Activated naive CD8-positive, alpha-beta T cell treated with anti-CD3 and anti-CD28 coated beads for 36 hours (primary cell): ENCODE measurements around the gene PCDHGB6. TPM values are rescaled to one million over a fixed set of nuclear protein-coding genes. Genes with fewer than 3 reads are reported as not detected.
A peak's percentile ranks its signal among the peaks of the same experiment; 100 is the strongest.
"Not testable (repeated sequence)": the region's sequence is repeated elsewhere in the genome, so short reads cannot be mapped to it uniquely, and the experiment has no call there.

Source experiments
- DNase-seq: peaks from one replicate; pipeline ENCODE4 v3.0.0; 2021
- H3K27ac Mint-ChIP-seq: one replicate; pipeline ENCODE4 v1.8.0; 2022; ENCODE audit warnings: mild to moderate bottlenecking, moderate library complexity, mixed read lengths
- H3K27me3 Mint-ChIP-seq: one replicate; pipeline ENCODE4 v1.8.0; 2022; ENCODE audit warnings: mild to moderate bottlenecking, mixed read lengths
- H3K36me3 Mint-ChIP-seq: one replicate; pipeline ENCODE4 v1.8.0; 2021; ENCODE audit warnings: mild to moderate bottlenecking, mixed read lengths
- H3K4me1 Mint-ChIP-seq: one replicate; pipeline ENCODE4 v1.8.0; 2021; ENCODE audit warnings: mixed read lengths
- H3K4me3 Mint-ChIP-seq: one replicate; pipeline ENCODE4 v1.8.0; 2022; ENCODE audit warnings: mild to moderate bottlenecking, moderate library complexity, mixed read lengths
- H3K9me3 Mint-ChIP-seq: one replicate; pipeline ENCODE4 v1.8.0; 2022; ENCODE audit warnings: mixed read lengths
- total RNA-seq, 2 experiments: library from RNA; stranded (reverse); gene quantifications; one replicate each; pipeline ENCODE4 v1.2.3, GENCODE V29; 2021

PCDHGB6 gene
- total RNA-seq, 2 experiments from 2014 or later: not detected

GRCh38 chr5:141399555-141400258, 8.1 kb upstream of the PCDHGB6 start:
- Mint-ChIP-seq H3K9me3 (peaks cover 21% of the 10 kb centered on the region), H3K27ac (no peak overlapping the region), H3K4me1 (peaks cover 1% of the 10 kb centered on the region), H3K4me3 (no peak overlapping the region), H3K36me3 (peaks cover 15% of the 10 kb centered on the region), H3K27me3 (peaks cover 82% of the 10 kb centered on the region)
- no peak for DNase-seq

GRCh38 chr5:141402553-141403243, 5.1 kb upstream of the PCDHGB6 start, which contains the start of gene PCDHGA9:
PCDHGA9 (plus strand) TSS chr5:141402778; CDS start chr5:141402953, 175 bp downstream.
- peaks cover 15% of the 10 kb centered on the region for H3K36me3 Mint-ChIP-seq
- H3K27ac Mint-ChIP-seq: peak within 1 kb of the TSS; percentile 34
- H3K4me1 Mint-ChIP-seq: peaks cover 1% of the 10 kb centered on the region
- H3K4me3 Mint-ChIP-seq: peak within 1 kb of the TSS; percentile 52
- no peak for DNase-seq
- peaks cover 82% of the 10 kb centered on the region for H3K27me3 Mint-ChIP-seq
- H3K9me3 Mint-ChIP-seq: peaks cover 25% of the 10 kb centered on the region

- DNase-seq: no peak
- Mint-ChIP-seq H3K9me3 (peaks cover 27% of the 10 kb centered on the region), H3K27me3 (peaks cover 85% of the 10 kb centered on the region)
These were observed 4.4 kb upstream of the PCDHGB6 start for GRCh38 chr5:141403387-141403786.

GRCh38 chr5:141409598-141410306, 1.9 kb downstream of the PCDHGB6 start:
- Mint-ChIP-seq H3K36me3 (peaks cover 20% of the 10 kb centered on the region), H3K27ac (no peak overlapping the region)

More at GRCh38 chr5:141403387-141403786, 4.4 kb upstream of the PCDHGB6 start:
- H3K4me3 Mint-ChIP-seq: no peak overlapping the region
- H3K4me1 Mint-ChIP-seq: peaks cover 1% of the 10 kb centered on the region
- peaks cover 17% of the 10 kb centered on the region for H3K36me3 Mint-ChIP-seq
- no peak overlapping the region for H3K27ac Mint-ChIP-seq

GRCh38 chr5:141411575-141411974, 3.8 kb downstream of the PCDHGB6 start:
- Mint-ChIP-seq H3K36me3 (peaks cover 20% of the 10 kb centered on the region), H3K4me3 (no peak overlapping the region), H3K9me3 (peaks cover 28% of the 10 kb centered on the region), H3K27me3 (peaks cover 86% of the 10 kb centered on the region), H3K4me1 (peaks cover 4% of the 10 kb centered on the region), H3K27ac (no peak overlapping the region)
- DNase-seq: no peak

More at GRCh38 chr5:141409598-141410306, 1.9 kb downstream of the PCDHGB6 start:
- no peak overlapping the region for H3K4me3 Mint-ChIP-seq
- no peak for DNase-seq
- peaks cover 87% of the 10 kb centered on the region for H3K27me3 Mint-ChIP-seq
- H3K4me1 Mint-ChIP-seq: peaks cover 4% of the 10 kb centered on the region
- peaks cover 31% of the 10 kb centered on the region for H3K9me3 Mint-ChIP-seq

GRCh38 chr5:141412854-141413539, 5.2 kb downstream of the PCDHGB6 start, which contains the start of gene PCDHGA10:
PCDHGA10 (plus strand) TSS chr5:141412987; CDS start chr5:141413176, 189 bp downstream.
- DNase-seq: peak; percentile 55
- Mint-ChIP-seq H3K27ac (no peak within 1 kb of the TSS), H3K27me3 (peaks cover 85% of the 10 kb centered on the region), H3K4me3 (peak within 1 kb of the TSS; percentile 77), H3K36me3 (peaks cover 23% of the 10 kb centered on the region), H3K4me1 (peaks cover 6% of the 10 kb centered on the region), H3K9me3 (peaks cover 29% of the 10 kb centered on the region)

- Mint-ChIP-seq H3K27me3 (peaks cover 85% of the 10 kb centered on the region), H3K9me3 (peaks cover 32% of the 10 kb centered on the region), H3K4me1 (peaks cover 7% of the 10 kb centered on the region), H3K36me3 (peaks cover 26% of the 10 kb centered on the region), H3K27ac (no peak overlapping the region), H3K4me3 (peak overlapping the region; percentile 77)
- DNase-seq: no peak
These were observed 5.8 kb downstream of the PCDHGB6 start for GRCh38 chr5:141413540-141414069.

GRCh38 chr5:141414548-141415274, 6.9 kb downstream of the PCDHGB6 start:
- not testable (repeated sequence) for H3K4me1 Mint-ChIP-seq, H3K27ac Mint-ChIP-seq, DNase-seq, H3K4me3 Mint-ChIP-seq
- H3K36me3 Mint-ChIP-seq: peaks cover 24% of the 10 kb centered on the region
- H3K27me3 Mint-ChIP-seq: peaks cover 82% of the 10 kb centered on the region
- H3K9me3 Mint-ChIP-seq: peaks cover 28% of the 10 kb centered on the region

GRCh38 chr5:141415275-141415618, 7.4 kb downstream of the PCDHGB6 start:
- DNase-seq, H3K4me3 Mint-ChIP-seq, H3K4me1 Mint-ChIP-seq, H3K27ac Mint-ChIP-seq: not testable (repeated sequence)
- H3K27me3 Mint-ChIP-seq: peaks cover 84% of the 10 kb centered on the region
- H3K9me3 Mint-ChIP-seq: peaks cover 29% of the 10 kb centered on the region
- peaks cover 25% of the 10 kb centered on the region for H3K36me3 Mint-ChIP-seq

GRCh38 chr5:141417494-141418172, 9.8 kb downstream of the PCDHGB6 start, which contains the start of gene PCDHGB7:
PCDHGB7 (plus strand) TSS chr5:141417677; CDS start chr5:141417860, 183 bp downstream.
- Mint-ChIP-seq H3K27me3 (peaks cover 94% of the 10 kb centered on the region), H3K27ac (peak within 1 kb of the TSS; percentile 18), H3K4me3 (peak within 1 kb of the TSS; percentile 66), H3K9me3 (peaks cover 39% of the 10 kb centered on the region), H3K36me3 (peaks cover 37% of the 10 kb centered on the region)
- DNase-seq: peak; percentile 62
- H3K4me1 Mint-ChIP-seq: not testable (repeated sequence)

GRCh38 chr5:141419074-141419880, 11.5 kb downstream of the PCDHGB6 start:
- no peak overlapping the region for H3K4me3 Mint-ChIP-seq
- H3K36me3 Mint-ChIP-seq: peaks cover 36% of the 10 kb centered on the region
- peaks cover 5% of the 10 kb centered on the region for H3K4me1 Mint-ChIP-seq
- H3K27me3 Mint-ChIP-seq: peaks cover 90% of the 10 kb centered on the region
- no peak for DNase-seq
- H3K9me3 Mint-ChIP-seq: peaks cover 44% of the 10 kb centered on the region
- H3K27ac Mint-ChIP-seq: no peak overlapping the region

- Mint-ChIP-seq H3K9me3 (peaks cover 37% of the 10 kb centered on the region), H3K4me3 (peak within 1 kb of the TSS; percentile 78), H3K27me3 (peaks cover 88% of the 10 kb centered on the region), H3K36me3 (peaks cover 32% of the 10 kb centered on the region), H3K27ac (no peak within 1 kb of the TSS), H3K4me1 (peaks cover 5% of the 10 kb centered on the region)
- no peak for DNase-seq
These were observed 13.2 kb downstream of the PCDHGB6 start, which contains the start of gene PCDHGA11 for GRCh38 chr5:141420855-141421488. PCDHGA11 (plus strand) TSS chr5:141421051; CDS start chr5:141421228, 177 bp downstream.
